Right hindlimb (tissue), 1 donor: ENCODE data around the gene BRD2.
"Not testable (repeated sequence)": the region's sequence is repeated elsewhere in the genome, so short reads cannot be mapped to it uniquely, and the experiment has no call there.

Experiments
- DNase-seq: peaks from one replicate; pipeline ENCODE4 v3.0.0-alpha.2; 2018

BRD2 gene

GRCh38 chr6:32968093-32968866 is at the start of gene BRD2:
BRD2 (plus strand) TSS chr6:32968594; CDS start chr6:32972899, 4,305 bp downstream.
- DNase-seq = peak; percentile 99

GRCh38 chr6:32920715-32921114 is 47.7 kb upstream of the BRD2 start:
- DNase-seq = no peak

- DNase-seq = no peak
These were observed 46.3 kb upstream of the BRD2 start for GRCh38 chr6:32922083-32922482.

GRCh38 chr6:32931211-32931610 is 37.2 kb upstream of the BRD2 start:
- no peak for DNase-seq

GRCh38 chr6:32932132-32932868 is 36.1 kb upstream of the BRD2 start:
- DNase-seq = no peak

GRCh38 chr6:32933661-32934085 is 34.7 kb upstream of the BRD2 start:
- peak; percentile 79 for DNase-seq

GRCh38 chr6:32935551-32936238 is 32.7 kb upstream of the BRD2 start:
- no peak for DNase-seq

- DNase-seq = no peak
These were observed 31.9 kb upstream of the BRD2 start for GRCh38 chr6:32936239-32937152.

- no peak for DNase-seq
These were observed 31.2 kb upstream of the BRD2 start for GRCh38 chr6:32937230-32937633.

- no peak for DNase-seq
These were observed 29.9 kb upstream of the BRD2 start for GRCh38 chr6:32938494-32938893.

- DNase-seq = peak; percentile 50
These were observed 27.7 kb upstream of the BRD2 start, which contains the start of gene HLA-DMB for GRCh38 chr6:32940656-32941213. HLA-DMB (minus strand) TSS chr6:32941028; CDS start chr6:32940807, 221 bp downstream.

GRCh38 chr6:32941214-32941768 is 27.1 kb upstream of the BRD2 start:
- DNase-seq = no peak

GRCh38 chr6:32942555-32943123 is 25.8 kb upstream of the BRD2 start:
- not testable (repeated sequence) for DNase-seq

- no peak for DNase-seq
These were observed 24.3 kb upstream of the BRD2 start for GRCh38 chr6:32943864-32944649.

GRCh38 chr6:32945108-32945760 is 23.2 kb upstream of the BRD2 start:
- no peak for DNase-seq

GRCh38 chr6:32945953-32946352 is 22.4 kb upstream of the BRD2 start:
- no peak for DNase-seq

- DNase-seq = no peak
These were observed 21.5 kb upstream of the BRD2 start for GRCh38 chr6:32946893-32947292.

- DNase-seq = peak; percentile 37
These were observed 20.6 kb upstream of the BRD2 start for GRCh38 chr6:32947552-32948465.

GRCh38 chr6:32949113-32949512 is 19.3 kb upstream of the BRD2 start:
- DNase-seq = no peak
